ENCODE data around the gene TLX1. TPM values are rescaled to one million over a fixed set of nuclear protein-coding genes. Genes with fewer than 3 reads are reported as not detected.

Gene TLX1
- total and polyA plus RNA-seq, 9 of the 15 experiments (the other 6 are each of a cell fraction or from before 2014, with no cell fraction given), result 0.03 to 3.3 (median 0.19) TPM; not detected in 1

GRCh38 chr10:101087965-101088364, 43.1 kb upstream of the TLX1 start (continued):
- no peak for TF ChIP-seq RBM34 (IDR thresholded peaks at IDR 0.05; ENCODE audit: borderline replicate concordance, insufficient read depth, low read length)

GRCh38 chr10:101089520-101090299, 41.4 kb upstream of the TLX1 start:
- H3K4me3 ChIP-seq, result no peak overlapping the region
- intact Hi-C loops (cut with micrococcal nuclease) (no loop called here), in situ Hi-C loops (cut with MboI) (no loop called here)
- ChIA-PET CTCF (ENCODE audit: low intra/inter-chr PET ratio) (no interaction called here), POLR2A (interaction anchor here (1.2 kb wide), 1 partner anchor 42 kb away, joined by 5 read pairs; no protein-coding TSS in a partner anchor)
- no peak overlapping the region for H3K4me2 ChIP-seq (ENCODE audit: insufficient read depth, low read length)
- H3K9me3 ChIP-seq (replicated peaks; ENCODE audit: control insufficient read depth, insufficient read depth, low read depth, low read length), result no peaks in the 10 kb centered on the region
- H2AFZ ChIP-seq (ENCODE audit: low read depth, low read length), result no peak overlapping the region
- FAIRE-seq (no peak), ATAC-seq (no peak), DNase-seq (ENCODE audit: extremely low read depth in 1 of 4, low spot score in 3 of 4) (peak in 1 of 4 experiments; percentile 9)
- H3K9ac ChIP-seq (ENCODE audit: insufficient read depth in 1 of 2, low read depth in 2 of 2, low read length in 2 of 2), result no peak overlapping the region
- WGBS (ENCODE audit: insufficient coverage, low coverage, missing lambda C conversion rate), result 11% methylated on average over 6 of the region's 11 CpGs
- no TSS peak for BruUV-seq (replicated peaks)
- H4K20me1 ChIP-seq (replicated peaks; ENCODE audit: control insufficient read depth, insufficient read depth, low read length), result no peaks in the 10 kb centered on the region
- H3K79me2 ChIP-seq (ENCODE audit: control insufficient read depth, insufficient read depth, low read length), result no peaks in the 10 kb centered on the region
- H3K27ac ChIP-seq (ENCODE audit: extremely low read depth, low read depth, low read length), result no peak overlapping the region
- peaks cover 2 to 58% of the 10 kb centered on the region in 2 experiments; a peak in 3 of 5 replicates for H3K27me3 ChIP-seq (ENCODE audit: control insufficient read depth in 2 of 2, insufficient read depth in 2 of 2, low read length in 2 of 2)
- no peaks in the 10 kb centered on the region for H3K36me3 ChIP-seq (ENCODE audit: control insufficient read depth, insufficient read depth, low read length)
- H3K4me1 ChIP-seq (replicated peaks in 1 of 2; ENCODE audit: control insufficient read depth in 2 of 2, insufficient read depth in 2 of 2, low read length in 2 of 2), result peaks cover 0 to 14% of the 10 kb centered on the region in 2 experiments; a peak in 2 of 5 replicates
- H3K9me1 ChIP-seq (ENCODE audit: control insufficient read depth, insufficient read depth, low read length), result no peaks in the 10 kb centered on the region
- TF ChIP-seq POLR2G (IDR thresholded peaks at IDR 0.05; ENCODE audit: low read depth, low read length) (no peak), PRDM10 (IDR thresholded peaks at IDR 0.05; ENCODE audit: partially characterized antibody) (peak; percentile 75), CREB5 (CRISPR knock-in tag; IDR thresholded peaks at IDR 0.05) (no peak), PKNOX1 (IDR thresholded peaks at IDR 0.05) (peak; percentile 63; the same call in 1 of the 2 replicates), FOXM1 (IDR thresholded peaks at IDR 0.05; ENCODE audit: low read depth) (no peak), FOXM1 (CRISPR knock-in tag; IDR thresholded peaks at IDR 0.05; ENCODE audit: low read depth) (no peak), NR3C1 (CRISPR knock-in tag; IDR thresholded peaks at IDR 0.05) (no peak), ARID1B (IDR thresholded peaks at IDR 0.05) (no peak), ZFX (CRISPR knock-in tag; IDR thresholded peaks at IDR 0.05) (no peak), ZNF217 (CRISPR knock-in tag; IDR thresholded peaks at IDR 0.05) (no peak)
